ENCODE results near the gene SLC50A1. TPM values are rescaled to one million over a fixed set of nuclear protein-coding genes. Genes with fewer than 3 reads are reported as not detected.

SLC50A1 gene
- total RNA-seq, 1 donor from 2014 or later, result 43.9 TPM

DNA sequence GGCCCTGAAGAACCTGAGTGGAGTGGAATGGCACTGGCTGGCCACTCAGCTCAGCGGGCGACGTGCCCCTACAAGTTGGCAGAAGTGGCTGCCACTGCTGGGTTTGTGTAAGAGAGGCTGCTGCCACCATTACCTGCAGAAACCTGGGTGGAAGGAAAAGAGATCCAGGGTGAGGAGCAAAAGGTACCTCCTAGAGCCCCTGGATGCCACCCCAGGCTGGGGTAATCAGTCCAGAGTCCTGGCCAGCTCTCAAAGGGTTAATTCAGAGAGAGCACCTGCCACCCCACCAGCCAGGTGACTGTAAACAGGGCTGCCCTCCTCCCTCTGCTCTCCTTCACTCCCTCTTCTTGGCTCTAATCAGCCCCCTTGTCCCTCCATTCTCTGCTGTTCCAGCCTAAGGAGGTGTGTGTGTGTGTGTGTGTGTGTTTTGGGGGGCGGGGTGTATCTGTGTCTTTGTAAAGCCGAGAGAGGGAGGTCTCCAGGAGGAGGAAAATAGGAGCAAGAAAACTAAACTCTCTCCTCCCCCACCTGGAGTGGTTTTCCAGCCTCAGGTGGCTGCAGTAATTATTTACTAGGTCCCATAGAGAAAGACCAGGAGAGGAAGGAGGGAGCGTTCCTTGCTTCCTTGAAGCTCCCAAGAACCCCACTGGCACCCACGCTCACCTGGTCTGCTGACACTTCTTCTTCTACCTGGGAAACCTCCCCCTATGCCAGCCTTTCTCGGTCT is 50.6 kb downstream of the SLC50A1 start:
- H3K36me3 Mint-ChIP-seq (ENCODE audit: low read depth, unreplicated experiment), result peaks cover 15% of the 10 kb centered on the region
- no peak overlapping the region for H3K27ac Mint-ChIP-seq (ENCODE audit: unreplicated experiment)
- H3K4me1 Mint-ChIP-seq (ENCODE audit: unreplicated experiment), result no peaks in the 10 kb centered on the region
- no peak for DNase-seq (ENCODE audit: low spot score)
- H3K4me3 Mint-ChIP-seq (ENCODE audit: unreplicated experiment), result no peak overlapping the region
- TF ChIP-seq, protein P1, sequence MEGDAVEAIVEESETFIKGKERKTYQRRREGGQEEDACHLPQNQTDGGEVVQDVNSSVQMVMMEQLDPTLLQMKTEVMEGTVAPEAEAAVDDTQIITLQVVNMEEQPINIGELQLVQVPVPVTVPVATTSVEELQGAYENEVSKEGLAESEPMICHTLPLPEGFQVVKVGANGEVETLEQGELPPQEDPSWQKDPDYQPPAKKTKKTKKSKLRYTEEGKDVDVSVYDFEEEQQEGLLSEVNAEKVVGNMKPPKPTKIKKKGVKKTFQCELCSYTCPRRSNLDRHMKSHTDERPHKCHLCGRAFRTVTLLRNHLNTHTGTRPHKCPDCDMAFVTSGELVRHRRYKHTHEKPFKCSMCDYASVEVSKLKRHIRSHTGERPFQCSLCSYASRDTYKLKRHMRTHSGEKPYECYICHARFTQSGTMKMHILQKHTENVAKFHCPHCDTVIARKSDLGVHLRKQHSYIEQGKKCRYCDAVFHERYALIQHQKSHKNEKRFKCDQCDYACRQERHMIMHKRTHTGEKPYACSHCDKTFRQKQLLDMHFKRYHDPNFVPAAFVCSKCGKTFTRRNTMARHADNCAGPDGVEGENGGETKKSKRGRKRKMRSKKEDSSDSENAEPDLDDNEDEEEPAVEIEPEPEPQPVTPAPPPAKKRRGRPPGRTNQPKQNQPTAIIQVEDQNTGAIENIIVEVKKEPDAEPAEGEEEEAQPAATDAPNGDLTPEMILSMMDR (IDR thresholded peaks at IDR 0.05; ENCODE audit: unreplicated experiment), result no peak
- peaks cover 11% of the 10 kb centered on the region for H3K27me3 Mint-ChIP-seq (ENCODE audit: unreplicated experiment)
- H3K9me3 Mint-ChIP-seq (ENCODE audit: unreplicated experiment), result no peaks in the 10 kb centered on the region

DNA sequence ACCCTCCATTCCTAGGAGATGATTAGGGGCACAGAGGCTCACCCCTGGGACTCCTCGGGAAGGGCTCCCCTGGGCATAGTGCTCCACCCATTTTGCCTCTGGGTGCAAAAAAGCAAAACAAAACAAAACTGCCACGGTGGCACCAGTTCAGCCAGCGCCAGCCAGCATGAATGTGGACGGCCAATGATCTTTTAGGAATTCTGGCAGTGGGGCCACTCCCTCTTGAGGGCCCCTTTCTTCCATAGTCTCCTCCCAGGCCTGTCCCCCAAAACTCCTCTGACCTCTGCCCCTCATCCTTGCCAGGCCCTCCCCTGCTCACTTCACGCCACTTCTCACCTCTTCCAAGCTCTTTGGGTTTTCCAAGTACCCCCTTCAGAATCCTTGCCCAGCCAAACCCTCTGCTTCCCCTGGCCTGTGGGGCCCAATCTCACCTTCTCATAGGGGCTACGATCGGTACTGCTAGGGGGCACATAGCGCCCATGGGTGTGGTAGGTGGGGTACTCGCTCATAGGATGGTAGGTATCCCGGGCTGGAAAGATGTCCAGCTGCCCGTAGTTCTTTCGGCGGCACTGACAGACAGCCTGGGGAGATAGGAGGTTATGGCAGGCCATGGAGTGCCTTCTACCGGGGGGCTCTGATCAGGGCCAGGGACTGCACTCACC is 51.3 kb downstream of the SLC50A1 start:
- no peak for DNase-seq (ENCODE audit: low spot score)
- TF ChIP-seq, protein P1 (IDR thresholded peaks at IDR 0.05; ENCODE audit: unreplicated experiment), result no peak
- no peaks in the 10 kb centered on the region for H3K9me3 Mint-ChIP-seq (ENCODE audit: unreplicated experiment)
- H3K27me3 Mint-ChIP-seq (ENCODE audit: unreplicated experiment), result peaks cover 12% of the 10 kb centered on the region
- H3K27ac Mint-ChIP-seq (ENCODE audit: unreplicated experiment), result no peak overlapping the region
- H3K4me1 Mint-ChIP-seq (ENCODE audit: unreplicated experiment), result no peaks in the 10 kb centered on the region
- peak overlapping the region; percentile 42 for H3K4me3 Mint-ChIP-seq (ENCODE audit: unreplicated experiment)
- H3K36me3 Mint-ChIP-seq (ENCODE audit: low read depth, unreplicated experiment), result peaks cover 15% of the 10 kb centered on the region

DNA sequence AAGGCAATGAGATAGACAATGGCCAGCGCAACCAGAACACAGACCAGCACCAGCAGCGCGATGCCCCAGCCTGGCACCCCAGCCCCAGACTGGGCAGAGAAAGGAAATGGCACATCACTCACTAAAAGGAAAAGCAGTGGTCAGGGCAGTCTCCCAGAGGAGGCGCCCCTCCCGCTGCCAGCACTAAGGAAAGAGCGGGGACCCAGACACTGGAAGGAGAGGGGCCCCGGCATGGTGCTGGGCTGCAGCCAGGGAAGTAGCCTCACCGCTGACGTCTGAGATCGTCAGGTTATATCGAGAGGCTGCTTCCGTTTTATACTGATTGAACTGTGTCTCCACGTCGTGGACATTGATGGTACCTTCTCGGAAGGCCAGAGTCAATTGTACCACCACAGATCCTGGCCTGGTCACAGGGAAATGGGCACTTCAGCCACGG is 51.8 kb downstream of the SLC50A1 start:
- Mint-ChIP-seq H3K27me3 (ENCODE audit: unreplicated experiment) (peaks cover 15% of the 10 kb centered on the region), H3K9me3 (ENCODE audit: unreplicated experiment) (no peaks in the 10 kb centered on the region), H3K4me3 (ENCODE audit: unreplicated experiment) (peak overlapping the region; percentile 81), H3K27ac (ENCODE audit: unreplicated experiment) (no peak overlapping the region), H3K4me1 (ENCODE audit: unreplicated experiment) (no peaks in the 10 kb centered on the region), H3K36me3 (ENCODE audit: low read depth, unreplicated experiment) (peaks cover 15% of the 10 kb centered on the region)
- no peak for DNase-seq (ENCODE audit: low spot score)
- TF ChIP-seq, protein P1 (IDR thresholded peaks at IDR 0.05; ENCODE audit: unreplicated experiment), result no peak

DNA sequence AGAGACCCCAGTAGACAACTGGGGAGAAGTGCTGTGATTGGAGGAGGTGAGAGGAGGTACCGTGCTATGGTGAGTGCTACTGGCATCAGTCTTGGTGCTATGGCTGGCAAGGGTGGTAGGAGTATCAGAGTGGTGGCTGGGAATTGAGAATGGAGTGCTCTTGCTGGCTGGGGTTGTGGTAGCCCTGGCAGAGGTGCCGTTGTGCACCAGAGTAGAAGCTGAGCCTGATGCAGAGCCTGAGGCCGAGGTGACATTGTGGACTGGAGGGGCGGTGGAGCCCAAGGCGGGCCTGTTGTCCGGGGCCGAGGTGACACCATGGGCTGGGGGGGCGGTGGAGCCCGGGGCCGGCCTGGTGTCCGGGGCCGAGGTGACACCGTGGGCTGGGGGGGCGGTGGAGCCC is 52.6 kb downstream of the SLC50A1 start:
- peaks cover 13% of the 10 kb centered on the region for H3K36me3 Mint-ChIP-seq (ENCODE audit: low read depth, unreplicated experiment)
- H3K4me1 Mint-ChIP-seq (ENCODE audit: unreplicated experiment), result no peaks in the 10 kb centered on the region
- H3K27ac Mint-ChIP-seq (ENCODE audit: unreplicated experiment), result peak overlapping the region; percentile 90
- peaks cover 16% of the 10 kb centered on the region for H3K27me3 Mint-ChIP-seq (ENCODE audit: unreplicated experiment)
- H3K9me3 Mint-ChIP-seq (ENCODE audit: unreplicated experiment), result no peaks in the 10 kb centered on the region
- TF ChIP-seq, protein P1 (IDR thresholded peaks at IDR 0.05; ENCODE audit: unreplicated experiment), result no peak
- peak overlapping the region; percentile 81 for H3K4me3 Mint-ChIP-seq (ENCODE audit: unreplicated experiment)
- no peak for DNase-seq (ENCODE audit: low spot score)

Other genes starting within 250 kb of the SLC50A1 start
- gene PMVK, start 199.1 kb upstream of the SLC50A1 start, total RNA-seq (ENCODE audit: unreplicated experiment), result 26.7 TPM
- gene PBXIP1, start 179.8 kb upstream of the SLC50A1 start, total RNA-seq (ENCODE audit: unreplicated experiment), result 82.1 TPM
- gene PYGO2, start 174.1 kb upstream of the SLC50A1 start, total RNA-seq (ENCODE audit: unreplicated experiment), result 49.8 TPM
- 915 TPM for gene SHC1, start 165.1 kb upstream of the SLC50A1 start, total RNA-seq (ENCODE audit: unreplicated experiment)
- gene CKS1B, start 161.2 kb upstream of the SLC50A1 start, total RNA-seq (ENCODE audit: unreplicated experiment), result 48.3 TPM
- gene FLAD1, start 152.5 kb upstream of the SLC50A1 start, total RNA-seq (ENCODE audit: unreplicated experiment), result 35.9 TPM
- 0.82 TPM for gene LENEP, start 142.3 kb upstream of the SLC50A1 start, total RNA-seq (ENCODE audit: unreplicated experiment)
- 23.3 TPM for gene ZBTB7B, start 133.1 kb upstream of the SLC50A1 start, total RNA-seq (ENCODE audit: unreplicated experiment)
- gene DCST2, start 102.1 kb upstream of the SLC50A1 start, total RNA-seq (ENCODE audit: unreplicated experiment), result 2.8 TPM
- not detected for gene DCST1, start 102.0 kb upstream of the SLC50A1 start, total RNA-seq (ENCODE audit: unreplicated experiment)
- gene ADAM15, start 84.5 kb upstream of the SLC50A1 start, total RNA-seq (ENCODE audit: unreplicated experiment), result 382 TPM
- gene EFNA4, start 72.1 kb upstream of the SLC50A1 start, total RNA-seq (ENCODE audit: unreplicated experiment), result 25.2 TPM
- 9.6 TPM for gene EFNA3, start 57.0 kb upstream of the SLC50A1 start, total RNA-seq (ENCODE audit: unreplicated experiment)
- gene EFNA1, start 8.0 kb upstream of the SLC50A1 start, total RNA-seq (ENCODE audit: unreplicated experiment), result 413 TPM
- gene DPM3, start 4.7 kb downstream of the SLC50A1 start, total RNA-seq (ENCODE audit: unreplicated experiment), result 39.2 TPM
- 173 TPM for gene KRTCAP2, start 37.5 kb downstream of the SLC50A1 start, total RNA-seq (ENCODE audit: unreplicated experiment)
- 8.5 TPM for gene TRIM46, start 38.0 kb downstream of the SLC50A1 start, total RNA-seq (ENCODE audit: unreplicated experiment)
- 35.5 TPM for gene THBS3, start 72.0 kb downstream of the SLC50A1 start, total RNA-seq (ENCODE audit: unreplicated experiment)
- 38.8 TPM for gene MTX1, start 72.8 kb downstream of the SLC50A1 start, total RNA-seq (ENCODE audit: unreplicated experiment)
- gene ENTREP3, start 119.6 kb downstream of the SLC50A1 start, total RNA-seq (ENCODE audit: unreplicated experiment), result 54.1 TPM
- 54.9 TPM for gene SCAMP3, start 126.5 kb downstream of the SLC50A1 start, total RNA-seq (ENCODE audit: unreplicated experiment)
- gene CLK2, start 137.7 kb downstream of the SLC50A1 start, total RNA-seq (ENCODE audit: unreplicated experiment), result 62.8 TPM
- gene HCN3, start 141.6 kb downstream of the SLC50A1 start, total RNA-seq (ENCODE audit: unreplicated experiment), result 7.3 TPM
- gene PKLR, start 165.6 kb downstream of the SLC50A1 start, total RNA-seq (ENCODE audit: unreplicated experiment), result not detected
- gene FDPS, start 173.0 kb downstream of the SLC50A1 start, total RNA-seq (ENCODE audit: unreplicated experiment), result 540 TPM
- 67.1 TPM for gene RUSC1, start 185.0 kb downstream of the SLC50A1 start, total RNA-seq (ENCODE audit: unreplicated experiment)

Measured in endothelial cell (in vitro differentiated cells).